GM21367 (cell line): ENCODE results near the gene GRK5.

ENCODE experiments used
- ATAC-seq: cut with Tn5 transposase; IDR thresholded peaks from one replicate; pipeline ENCODE4 v1.9.1; 2021; ENCODE audit not compliant: unreplicated experiment

The GRK5 gene

GRCh38 chr10:119415536-119416503, 208.4 kb downstream of the GRK5 start:
- no peak for ATAC-seq

DNA sequence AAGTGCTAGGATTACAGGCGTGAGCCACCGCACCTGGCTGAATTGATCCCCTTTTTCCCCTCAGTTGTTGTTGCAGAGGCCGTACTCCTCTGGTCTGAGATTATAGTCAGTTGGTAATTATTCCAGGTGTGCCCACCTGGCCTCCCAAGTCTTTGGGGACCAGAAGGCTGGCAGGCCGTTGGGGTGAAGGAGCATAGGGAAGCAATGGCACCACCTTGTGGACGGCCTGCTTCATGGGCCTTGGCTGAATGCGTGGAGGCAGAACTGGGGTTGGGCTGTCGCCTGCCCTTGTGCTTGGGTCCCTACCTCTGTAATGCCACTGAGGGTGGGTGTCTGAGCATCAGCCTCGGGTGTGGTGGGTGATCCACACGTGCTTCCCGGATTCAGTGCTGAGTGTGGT, 209.5 kb downstream of the GRK5 start:
- ATAC-seq = no peak

DNA sequence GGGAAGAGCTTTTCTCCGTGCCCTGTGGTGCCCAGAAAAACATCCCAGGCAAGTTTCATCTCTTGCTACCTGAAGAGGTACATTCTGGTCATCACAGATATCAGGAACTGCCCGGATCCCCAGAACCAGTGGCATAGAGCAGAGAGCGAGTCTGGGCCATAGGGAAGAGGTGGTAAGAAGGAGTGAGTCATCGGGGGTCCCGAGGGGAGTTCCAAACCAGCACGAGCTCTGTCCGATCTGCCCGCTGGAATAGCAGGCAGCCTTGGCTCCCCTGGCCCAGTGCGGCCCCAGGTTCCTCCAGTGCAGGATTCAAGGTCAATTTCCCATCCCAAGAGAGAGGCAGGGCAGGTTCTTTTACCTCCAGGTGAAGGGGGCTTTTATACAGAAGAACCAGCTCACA, 210.5 kb downstream of the GRK5 start:
- ATAC-seq = no peak

DNA sequence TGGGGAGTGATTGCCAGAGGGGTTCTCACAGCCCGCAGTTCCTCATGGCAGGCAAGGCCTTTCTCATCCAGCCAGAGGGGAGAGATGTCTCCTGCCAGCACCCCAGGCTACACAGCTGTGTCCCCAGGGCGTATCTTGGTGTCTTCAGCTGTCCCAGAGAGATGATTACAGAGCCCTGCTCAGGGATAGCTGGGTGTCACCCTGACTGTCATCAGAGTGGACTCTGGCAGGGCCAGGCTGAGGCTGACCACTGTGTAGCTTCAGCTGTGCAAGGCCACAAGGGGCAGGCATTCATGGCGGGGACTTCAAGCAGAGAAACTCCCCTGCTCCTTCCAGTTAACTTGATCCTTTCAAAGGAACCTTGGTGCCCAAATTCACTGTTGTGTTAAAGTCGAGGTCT, 211.0 kb downstream of the GRK5 start:
- ATAC-seq = no peak

GRCh38 chr10:119419931-119420330, 212.6 kb downstream of the GRK5 start:
- no peak for ATAC-seq

- no peak for ATAC-seq
These were observed 213.8 kb downstream of the GRK5 start for GRCh38 chr10:119420950-119421875.

DNA sequence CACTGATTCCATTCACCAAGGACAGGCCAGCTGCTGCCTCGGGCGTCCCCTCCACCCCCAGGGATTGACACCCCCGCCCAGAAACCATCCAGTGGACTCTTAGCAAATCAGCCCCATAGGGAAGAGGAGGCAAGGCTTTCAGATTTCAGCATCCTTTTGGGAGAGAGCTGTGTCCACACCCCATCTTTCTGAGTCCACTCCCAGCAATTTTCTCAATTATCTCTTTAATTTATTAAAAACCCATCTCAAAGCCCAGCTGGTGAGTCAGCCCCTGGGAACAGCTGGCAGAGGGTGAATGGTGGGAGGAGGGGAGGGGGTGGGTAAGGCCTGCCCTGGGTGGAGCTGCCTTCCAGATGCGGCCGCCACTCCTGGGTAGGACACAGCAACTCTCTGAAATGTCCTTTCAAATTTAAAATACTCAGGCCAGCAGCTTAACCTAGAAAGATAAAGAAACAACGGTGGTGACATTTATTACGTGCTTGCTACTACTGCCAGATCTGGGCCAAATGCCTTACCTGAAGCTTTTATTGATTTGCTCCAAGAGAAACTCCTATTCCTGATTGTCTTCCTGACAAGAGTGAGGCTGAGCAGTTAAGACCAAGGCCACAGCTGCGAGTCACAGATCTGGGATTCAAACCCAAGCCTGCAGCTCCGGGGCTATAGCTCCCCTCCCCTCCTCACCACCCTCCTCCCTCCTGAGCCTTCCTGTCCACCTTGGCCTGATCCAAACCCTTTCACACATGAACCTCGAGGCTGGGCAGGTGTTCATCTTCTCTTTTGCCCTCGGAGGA, 214.7 kb downstream of the GRK5 start:
- ATAC-seq = no peak

DNA sequence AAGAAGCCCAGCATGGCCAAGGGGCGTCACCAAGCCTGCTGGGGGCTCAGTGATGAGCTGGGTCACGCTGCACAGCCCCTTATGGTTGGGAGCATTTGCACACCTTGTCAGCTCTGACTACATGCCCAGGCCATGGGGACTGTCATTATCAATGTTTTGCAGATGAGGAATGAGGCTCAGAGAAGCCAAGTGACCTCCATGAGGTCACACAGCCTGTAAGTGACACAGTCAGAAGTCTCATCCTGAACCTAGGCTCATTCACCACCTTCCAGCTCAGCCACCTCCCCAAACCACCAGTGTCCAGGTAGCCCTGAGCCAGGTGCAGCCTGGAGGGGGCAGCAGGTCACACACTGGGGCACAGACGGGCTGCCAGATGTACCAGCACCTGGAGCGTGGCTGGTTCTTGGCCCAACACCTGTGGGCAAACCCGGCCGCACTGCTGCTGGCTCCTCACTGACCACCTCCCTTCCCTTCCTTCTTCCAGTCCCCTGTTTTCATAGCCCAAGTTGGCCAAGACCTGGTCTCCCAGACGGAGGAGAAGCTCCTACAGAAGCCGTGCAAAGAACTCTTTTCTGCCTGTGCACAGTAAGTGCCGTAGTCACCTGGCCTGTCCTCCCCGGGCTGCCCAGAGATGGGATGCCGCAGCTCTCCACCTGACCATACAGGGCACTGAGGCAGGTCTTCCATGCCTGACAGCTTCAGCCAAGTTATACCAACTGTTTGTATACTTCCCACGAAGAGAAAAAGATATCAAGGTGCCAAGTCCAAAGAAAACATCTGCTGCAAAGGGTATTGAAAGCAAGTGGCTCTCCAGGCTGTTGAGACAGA, 215.5 kb downstream of the GRK5 start:
- ATAC-seq = no peak

GRCh38 chr10:119423510-119424257, 216.3 kb downstream of the GRK5 start:
- no peak for ATAC-seq

DNA sequence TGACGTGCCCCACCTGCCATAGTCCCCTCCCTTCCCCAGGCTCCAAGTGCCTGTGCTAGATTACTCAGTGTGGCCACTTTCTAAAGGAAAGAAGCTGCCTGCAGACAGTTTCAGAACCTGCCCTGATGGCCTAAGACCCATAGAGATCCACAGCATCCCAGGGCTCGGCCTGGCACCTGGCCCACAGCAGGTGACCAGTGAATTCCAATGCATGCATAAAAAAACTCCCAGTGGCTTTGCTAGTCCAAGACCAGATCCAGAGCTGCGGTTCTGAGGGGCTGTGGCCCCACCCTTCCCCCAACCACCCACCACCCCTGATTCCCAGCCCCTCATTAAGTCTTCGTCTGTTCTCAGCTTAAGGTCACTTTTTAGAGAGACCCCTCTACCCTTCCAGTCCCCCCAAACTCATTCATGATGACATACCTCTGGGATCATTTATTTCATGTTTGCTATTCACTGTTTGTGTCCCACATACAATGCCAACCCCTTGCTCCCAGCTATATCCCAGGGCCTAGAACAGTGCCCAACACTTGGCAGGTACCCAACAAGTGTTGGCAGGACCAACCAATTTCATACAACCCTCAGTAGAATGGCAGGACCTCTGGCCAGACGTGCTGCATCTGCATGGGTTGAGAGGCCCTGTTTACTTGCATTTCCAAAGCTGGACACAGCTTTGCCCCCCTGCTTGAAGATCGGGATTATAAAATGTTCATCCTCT, 217.0 kb downstream of the GRK5 start:
- no peak for ATAC-seq

GRCh38 chr10:119425102-119425880, 217.9 kb downstream of the GRK5 start:
- ATAC-seq = no peak

DNA sequence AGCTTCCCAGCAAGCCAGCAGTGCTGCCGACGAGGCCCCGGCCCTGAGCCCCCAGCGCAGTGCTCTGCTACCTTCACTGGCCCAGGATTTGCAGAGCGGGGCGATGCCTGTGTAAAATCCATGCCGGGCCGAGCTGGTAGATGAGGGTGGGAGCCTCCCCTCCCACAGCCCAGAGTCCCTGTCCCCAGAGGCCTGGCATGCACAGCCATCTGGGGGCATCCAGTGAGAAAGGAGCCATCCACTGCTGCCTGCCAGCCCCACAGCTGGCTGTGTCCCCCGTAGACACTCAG, 218.5 kb downstream of the GRK5 start:
- no peak for ATAC-seq

GRCh38 chr10:119426699-119427098, 219.3 kb downstream of the GRK5 start:
- no peak for ATAC-seq

- ATAC-seq = no peak
These were observed 220.0 kb downstream of the GRK5 start for GRCh38 chr10:119427263-119427864.

DNA sequence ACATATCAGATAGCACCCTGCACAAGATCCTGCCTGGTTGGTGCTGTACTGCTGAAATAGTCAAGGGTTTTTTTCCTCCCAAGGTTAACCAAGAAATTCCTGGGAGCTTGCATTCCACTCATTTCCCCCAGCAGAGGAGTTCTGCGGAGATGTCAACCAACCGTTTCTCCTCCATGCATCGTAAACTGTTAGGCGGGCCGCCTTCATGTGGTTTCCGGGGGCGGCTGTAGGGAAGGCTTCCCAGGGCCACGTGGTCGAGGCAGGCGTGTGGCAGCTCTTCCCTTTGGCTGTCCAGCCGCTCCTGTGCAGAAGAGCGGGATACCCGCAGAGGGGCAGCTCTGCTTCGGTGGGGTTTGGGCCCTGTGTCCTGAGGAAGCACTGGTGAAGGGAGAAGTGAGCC, 221.4 kb downstream of the GRK5 start:
- no peak for ATAC-seq

DNA sequence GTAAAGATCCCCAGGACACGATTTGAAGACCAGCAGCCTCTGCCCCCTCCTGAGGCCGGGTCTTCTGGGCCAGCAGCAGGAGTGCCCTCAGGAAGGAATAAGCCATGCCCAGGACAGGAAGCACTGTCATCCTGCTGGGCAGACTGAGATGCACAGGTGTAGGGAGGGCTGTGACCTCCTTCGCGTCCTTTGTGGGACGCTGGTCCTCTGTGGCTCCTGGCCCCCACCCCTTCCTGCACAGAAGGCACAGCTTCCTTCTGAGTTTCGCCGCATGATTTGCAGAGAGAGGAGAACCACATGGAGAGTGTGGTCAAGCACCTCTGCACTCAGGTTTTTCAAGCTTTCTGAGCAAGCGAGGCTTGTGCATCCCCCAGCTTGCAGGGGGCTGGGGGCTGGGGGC, 222.4 kb downstream of the GRK5 start:
- no peak for ATAC-seq

- no peak for ATAC-seq
These were observed 223.8 kb downstream of the GRK5 start for GRCh38 chr10:119431034-119431772.
